Measurements from ENCODE around the gene SLC24A4. TPM values are rescaled to one million over a fixed set of nuclear protein-coding genes. Genes with fewer than 3 reads are reported as not detected.

Gene SLC24A4
- total RNA-seq, 1 experiment from 2014 or later = not detected

- ChIA-PET POLR2A (ENCODE audit: unreplicated experiment) (no interaction called here), CTCF (no interaction called here)
- H3K9me2 ChIP-seq (replicated peaks; ENCODE audit: low read length) = no peaks in the 10 kb centered on the region
- H3K4me3 ChIP-seq (ENCODE audit: low read length) = peak overlapping the region; percentile 32; the same call in 1 of the 2 replicates
- peaks cover 31% of the 10 kb centered on the region for H3K79me2 ChIP-seq (ENCODE audit: low read length)
- ATAC-seq = no peak
- H3K27ac ChIP-seq (ENCODE audit: low read length) = peak overlapping the region; percentile 81
- H3K9ac ChIP-seq (ENCODE audit: low read length) = peak overlapping the region; percentile 53
- H3K4me2 ChIP-seq (ENCODE audit: low read length) = peak overlapping the region; percentile 72
- H2AFZ ChIP-seq (ENCODE audit: low read length) = peak overlapping the region; percentile 65
- intact Hi-C loops (cut with micrococcal nuclease) = no loop called here
- no peaks in the 10 kb centered on the region for H3K9me3 ChIP-seq (ENCODE audit: low read length)
- H3K4me1 ChIP-seq (ENCODE audit: insufficient read depth, low read length) = peaks cover 46% of the 10 kb centered on the region
- no peaks in the 10 kb centered on the region for H3K27me3 ChIP-seq (ENCODE audit: low read length)
- H3K36me3 ChIP-seq (ENCODE audit: low read depth, low read length) = no peaks in the 10 kb centered on the region
- no peaks in the 10 kb centered on the region for H4K20me1 ChIP-seq (ENCODE audit: low read length)
- no TSS peak for BruUV-seq (replicated peaks)
- peak; percentile 14 for DNase-seq
- no peaks in the 10 kb centered on the region for H3F3A ChIP-seq (ENCODE audit: low read length, unreplicated experiment)
- TF ChIP-seq EZH2 (IDR thresholded peaks at IDR 0.05; ENCODE audit: low read length, unreplicated experiment) (no peak), CTCF (conservative IDR thresholded peaks at IDR 0.05; ENCODE audit: low read depth, low read length) (peak; percentile 28; the same call in 1 of the 2 replicates)
Observed at GRCh38 chr14:92510972-92511371, 188.0 kb downstream of the SLC24A4 start.

- no peak for TF ChIP-seq EZH2phosphoT487 (IDR thresholded peaks at IDR 0.05; ENCODE audit: borderline replicate concordance, low read length)
- no peak for TF ChIP-seq CTCF (conservative IDR thresholded peaks at IDR 0.05; ENCODE audit: low read depth, low read length)
- no peak for TF ChIP-seq EZH2 (IDR thresholded peaks at IDR 0.05; ENCODE audit: low read length, unreplicated experiment)
- ChIA-PET POLR2A (ENCODE audit: unreplicated experiment) (no interaction called here), CTCF (no interaction called here)
- no peaks in the 10 kb centered on the region for H3K9me3 ChIP-seq (ENCODE audit: low read length)
- no peaks in the 10 kb centered on the region for H3F3A ChIP-seq (ENCODE audit: low read length, unreplicated experiment)
- H3K27ac ChIP-seq (ENCODE audit: low read length) = peak overlapping the region; percentile 81
- BruUV-seq (replicated peaks) = no TSS peak
- peak overlapping the region; percentile 65 for H2AFZ ChIP-seq (ENCODE audit: low read length)
- H3K36me3 ChIP-seq (ENCODE audit: low read depth, low read length) = no peaks in the 10 kb centered on the region
- H3K4me1 ChIP-seq (ENCODE audit: insufficient read depth, low read length) = peaks cover 41% of the 10 kb centered on the region
- H3K4me2 ChIP-seq (ENCODE audit: low read length) = peak overlapping the region; percentile 72
- ATAC-seq = peak; percentile 76
- peaks cover 31% of the 10 kb centered on the region for H3K79me2 ChIP-seq (ENCODE audit: low read length)
- H3K4me3 ChIP-seq (ENCODE audit: low read length) = peak overlapping the region; percentile 32
- intact Hi-C loops (cut with micrococcal nuclease) = no loop called here
- peak; percentile 87 for DNase-seq
- H3K9ac ChIP-seq (ENCODE audit: low read length) = peak overlapping the region; percentile 53
- no peaks in the 10 kb centered on the region for H4K20me1 ChIP-seq (ENCODE audit: low read length)
- no peaks in the 10 kb centered on the region for H3K9me2 ChIP-seq (replicated peaks; ENCODE audit: low read length)
- no peaks in the 10 kb centered on the region for H3K27me3 ChIP-seq (ENCODE audit: low read length)
Observed at GRCh38 chr14:92511453-92512238, 188.7 kb downstream of the SLC24A4 start.

- Histone ChIP-seq H3K4me1 (ENCODE audit: insufficient read depth, low read length) (peaks cover 30% of the 10 kb centered on the region), H3K9me3 (ENCODE audit: low read length) (no peaks in the 10 kb centered on the region), H4K20me1 (ENCODE audit: low read length) (no peaks in the 10 kb centered on the region), H3K9ac (ENCODE audit: low read length) (peak overlapping the region; percentile 80; the same call in 1 of the 2 replicates), H3K4me2 (ENCODE audit: low read length) (peak overlapping the region; percentile 51), H2AFZ (ENCODE audit: low read length) (0 out of 2 replicates have a peak overlapping the region, but pooled peaks have one; percentile 34), H3K27ac (ENCODE audit: low read length) (0 out of 2 replicates have a peak overlapping the region, but pooled peaks have one; percentile 14), H3K36me3 (ENCODE audit: low read depth, low read length) (no peaks in the 10 kb centered on the region), H3F3A (ENCODE audit: low read length, unreplicated experiment) (no peaks in the 10 kb centered on the region), H3K9me2 (replicated peaks; ENCODE audit: low read length) (no peaks in the 10 kb centered on the region), H3K27me3 (ENCODE audit: low read length) (no peaks in the 10 kb centered on the region), H3K79me2 (ENCODE audit: low read length) (peaks cover 35% of the 10 kb centered on the region), H3K4me3 (ENCODE audit: low read length) (peak overlapping the region; percentile 50; the same call in 1 of the 2 replicates)
- BruUV-seq (replicated peaks) = TSS peak; percentile 51
- intact Hi-C loops (cut with micrococcal nuclease) = no loop called here
- no peak for DNase-seq
- no peak for ATAC-seq
- TF ChIP-seq EZH2phosphoT487 (IDR thresholded peaks at IDR 0.05; ENCODE audit: borderline replicate concordance, low read length) = no peak
- TF ChIP-seq CTCF (conservative IDR thresholded peaks at IDR 0.05; ENCODE audit: low read depth, low read length) = no peak
- TF ChIP-seq EZH2 (IDR thresholded peaks at IDR 0.05; ENCODE audit: low read length, unreplicated experiment) = no peak
- POLR2A ChIA-PET (ENCODE audit: unreplicated experiment) = no interaction called here
- CTCF ChIA-PET = no interaction called here
Observed at GRCh38 chr14:92512807-92513203, 189.8 kb downstream of the SLC24A4 start.
